PC-3 (cell line): ENCODE measurements around the gene ZMYND11. TPM values are rescaled to one million over a fixed set of nuclear protein-coding genes. Genes with fewer than 3 reads are reported as not detected.

Source experiments
- ATAC-seq: fragments of 200-7000 bp; cut with Tn5 transposase; 2 replicates; pipeline ENCODE4 v1.9.1; 2020; ENCODE audit warnings: mild to moderate bottlenecking, moderate library complexity
- BruUV-seq: library from RNA; stranded (reverse); fragments of 400-500 nt; replicated peaks from 2 replicates; lab custom pipeline; 2021; lab: Mats Ljungman, UMichigan
- CTCF ChIA-PET: fragments of 300-600 bp; sonication (Branson Sonifier 250); formaldehyde crosslinking; loops from one replicate; lab custom pipeline; 2022; ENCODE audit warnings: antibody characterized with exemption; lab: Charles Lee
- POLR2A ChIA-PET: fragments of 300-600 bp; sonication (Branson Sonifier 250); formaldehyde crosslinking; loops from one replicate; lab custom pipeline; 2022; ENCODE audit warnings: antibody characterized with exemption; ENCODE audit not compliant: unreplicated experiment; lab: Charles Lee
- DNase-seq: peaks from one replicate; pipeline ENCODE4 v3.0.0-alpha.2; 2015
- H2AFZ ChIP-seq: fragments of 300-600 bp; sonication (generic); 2 replicates; pipeline ENCODE4 v1.6.0; 2016; ENCODE audit warnings: antibody characterized with exemption, low read length
- H3F3A ChIP-seq: fragments of 300-600 bp; sonication (generic); one replicate; pipeline ENCODE4 v1.6.0; 2017; ENCODE audit warnings: antibody characterized with exemption, low read length, control low read depth, mild to moderate bottlenecking; ENCODE audit not compliant: unreplicated experiment
- H3K27ac ChIP-seq: fragments of 300-600 bp; sonication (generic); 2 replicates; pipeline ENCODE4 v1.5.1; 2016; ENCODE audit warnings: mild to moderate bottlenecking, low read length
- H3K27me3 ChIP-seq: fragments of 300-600 bp; sonication (generic); 2 replicates; pipeline ENCODE4 v1.6.1; 2016; ENCODE audit warnings: low read length, mixed read lengths
- H3K36me3 ChIP-seq: fragments of 300-600 bp; sonication (generic); 2 replicates; pipeline ENCODE4 v1.6.1; 2016; ENCODE audit warnings: low read depth, mixed run types, low read length, mixed read lengths
- H3K4me1 ChIP-seq: fragments of 300-600 bp; sonication (generic); 2 replicates; pipeline ENCODE4 v1.5.1; 2016; ENCODE audit warnings: low read length; ENCODE audit not compliant: insufficient read depth
- H3K4me2 ChIP-seq: fragments of 300-600 bp; sonication (generic); 2 replicates; pipeline ENCODE4 v1.6.0; 2016; ENCODE audit warnings: low read length
- H3K4me3 ChIP-seq: fragments of 300-600 bp; sonication (generic); 2 replicates; pipeline ENCODE4 v1.5.1; 2016; ENCODE audit warnings: mild to moderate bottlenecking, low read length, mixed read lengths
- H3K79me2 ChIP-seq: fragments of 300-600 bp; sonication (generic); 2 replicates; pipeline ENCODE4 v1.6.1; 2017; ENCODE audit warnings: low read length, mixed read lengths
- H3K9ac ChIP-seq: fragments of 300-600 bp; sonication (generic); 2 replicates; pipeline ENCODE4 v1.6.0; 2016; ENCODE audit warnings: mild to moderate bottlenecking, low read length
- H3K9me2 ChIP-seq: fragments of 300-600 bp; sonication (generic); replicated peaks from 2 replicates; pipeline ENCODE4 v1.6.1; 2016; ENCODE audit warnings: mixed run types, low read length, mixed read lengths
- H3K9me3 ChIP-seq: fragments of 300-600 bp; sonication (generic); 2 replicates; pipeline ENCODE4 v1.6.1; 2016; ENCODE audit warnings: low read length, mixed read lengths
- H4K20me1 ChIP-seq: fragments of 300-600 bp; sonication (generic); 2 replicates; pipeline ENCODE4 v1.6.1; 2016; ENCODE audit warnings: low read length, mixed read lengths
- EZH2 ChIP-seq: fragments of 300-600 bp; sonication (generic); IDR thresholded peaks from one replicate; pipeline ENCODE4 v1.6.1; 2017; ENCODE audit warnings: antibody characterized with exemption, mild to moderate bottlenecking, low read length; ENCODE audit not compliant: unreplicated experiment
- EZH2phosphoT487 ChIP-seq: fragments of 300-600 bp; sonication (generic); IDR thresholded peaks from 2 replicates; pipeline ENCODE4 v1.6.1; 2018; ENCODE audit warnings: mild to moderate bottlenecking, antibody characterized with exemption, low read length, borderline replicate concordance
- intact Hi-C: fragments of 100-400 bp; cut with micrococcal nuclease; formaldehyde crosslinking; loops from 2 replicates; pipeline ENCODE4 v1.9.0; 2023
- total RNA-seq: library from RNA; depleted of rRNA; stranded (reverse); fragments of >200 nt; gene quantifications from 2 replicates; pipeline ENCODE4 v1.2.3, GENCODE V29; 2014
- TF ChIP-seq, protein P1 (sequence below): fragments of 300-600 bp; sonication (generic); conservative IDR thresholded peaks from 2 replicates; pipeline ENCODE4 v1.5.1; 2017; ENCODE audit warnings: antibody characterized with exemption, low read depth, mild to moderate bottlenecking, low read length

The ZMYND11 gene
- total RNA-seq, 1 experiment from 2014 or later = 17.1 TPM

DNA sequence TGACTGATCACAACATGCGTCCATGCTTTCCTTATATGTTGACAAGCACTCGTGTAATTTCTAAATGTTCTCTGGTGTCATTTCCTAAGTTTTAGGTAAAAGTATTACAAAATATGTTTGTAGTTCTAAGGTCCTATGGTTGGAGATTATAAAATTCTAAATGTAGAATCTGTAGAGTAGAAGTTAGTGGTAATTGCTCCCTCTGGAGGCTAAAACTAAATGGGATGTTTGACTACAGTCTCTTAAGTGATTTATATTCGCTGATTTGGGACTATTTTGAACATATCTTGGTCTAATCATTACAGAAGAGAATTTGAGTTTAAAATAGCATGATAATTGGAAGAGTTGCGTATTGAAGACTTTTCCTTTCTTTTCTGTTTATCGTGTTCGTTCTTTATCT, 74.1 kb downstream of the ZMYND11 start:
- Histone ChIP-seq H3K27ac (no peak overlapping the region), H3K4me3 (no peak overlapping the region), H3K4me2 (no peak overlapping the region), H3K9me2 (no peaks in the 10 kb centered on the region), H3K36me3 (no peaks in the 10 kb centered on the region), H3K79me2 (no peaks in the 10 kb centered on the region), H3F3A (no peaks in the 10 kb centered on the region), H3K4me1 (no peaks in the 10 kb centered on the region), H4K20me1 (no peaks in the 10 kb centered on the region), H3K9ac (no peak overlapping the region), H2AFZ (no peak overlapping the region), H3K9me3 (no peaks in the 10 kb centered on the region), H3K27me3 (no peaks in the 10 kb centered on the region)
- BruUV-seq = no TSS peak
- intact Hi-C loops = loop anchor here (1.0 kb wide), 1 partner anchor 31 kb away; no protein-coding TSS in a partner anchor
- POLR2A ChIA-PET = no interaction called here
- DNase-seq = peak; percentile 21
- TF ChIP-seq EZH2 = no peak
- no peak for TF ChIP-seq EZH2phosphoT487
- TF ChIP-seq, protein P1, sequence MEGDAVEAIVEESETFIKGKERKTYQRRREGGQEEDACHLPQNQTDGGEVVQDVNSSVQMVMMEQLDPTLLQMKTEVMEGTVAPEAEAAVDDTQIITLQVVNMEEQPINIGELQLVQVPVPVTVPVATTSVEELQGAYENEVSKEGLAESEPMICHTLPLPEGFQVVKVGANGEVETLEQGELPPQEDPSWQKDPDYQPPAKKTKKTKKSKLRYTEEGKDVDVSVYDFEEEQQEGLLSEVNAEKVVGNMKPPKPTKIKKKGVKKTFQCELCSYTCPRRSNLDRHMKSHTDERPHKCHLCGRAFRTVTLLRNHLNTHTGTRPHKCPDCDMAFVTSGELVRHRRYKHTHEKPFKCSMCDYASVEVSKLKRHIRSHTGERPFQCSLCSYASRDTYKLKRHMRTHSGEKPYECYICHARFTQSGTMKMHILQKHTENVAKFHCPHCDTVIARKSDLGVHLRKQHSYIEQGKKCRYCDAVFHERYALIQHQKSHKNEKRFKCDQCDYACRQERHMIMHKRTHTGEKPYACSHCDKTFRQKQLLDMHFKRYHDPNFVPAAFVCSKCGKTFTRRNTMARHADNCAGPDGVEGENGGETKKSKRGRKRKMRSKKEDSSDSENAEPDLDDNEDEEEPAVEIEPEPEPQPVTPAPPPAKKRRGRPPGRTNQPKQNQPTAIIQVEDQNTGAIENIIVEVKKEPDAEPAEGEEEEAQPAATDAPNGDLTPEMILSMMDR = peak; percentile 51
- CTCF ChIA-PET = no interaction called here
- ATAC-seq = peak; percentile 31; the same call in 1 of the 2 replicates

- no peak overlapping the region for H3K4me2 ChIP-seq
- POLR2A ChIA-PET = no interaction called here
- no peaks in the 10 kb centered on the region for H3K27me3 ChIP-seq
- no peaks in the 10 kb centered on the region for H3K79me2 ChIP-seq
- H3F3A ChIP-seq = no peaks in the 10 kb centered on the region
- ATAC-seq (no peak), DNase-seq (no peak)
- H3K27ac ChIP-seq = no peak overlapping the region
- H4K20me1 ChIP-seq = no peaks in the 10 kb centered on the region
- H3K4me3 ChIP-seq = no peak overlapping the region
- no peaks in the 10 kb centered on the region for H3K36me3 ChIP-seq
- H3K9me2 ChIP-seq = no peaks in the 10 kb centered on the region
- H2AFZ ChIP-seq = no peak overlapping the region
- TF ChIP-seq, protein P1 = no peak
- intact Hi-C loops = no loop called here
- CTCF ChIA-PET = no interaction called here
- H3K4me1 ChIP-seq = no peaks in the 10 kb centered on the region
- no peak overlapping the region for H3K9ac ChIP-seq
- H3K9me3 ChIP-seq = no peaks in the 10 kb centered on the region
- no TSS peak for BruUV-seq
These were observed 75.0 kb downstream of the ZMYND11 start for GRCh38 chr10:210297-210696.

- intact Hi-C loops = no loop called here
- ChIA-PET CTCF (no interaction called here), POLR2A (no interaction called here)
- H2AFZ ChIP-seq = no peak overlapping the region
- H3K79me2 ChIP-seq = no peaks in the 10 kb centered on the region
- DNase-seq (no peak), ATAC-seq (no peak)
- H3K9me2 ChIP-seq = no peaks in the 10 kb centered on the region
- BruUV-seq = no TSS peak
- no peaks in the 10 kb centered on the region for H4K20me1 ChIP-seq
- no peaks in the 10 kb centered on the region for H3K27me3 ChIP-seq
- no peak overlapping the region for H3K4me3 ChIP-seq
- no peaks in the 10 kb centered on the region for H3K4me1 ChIP-seq
- H3K9me3 ChIP-seq = no peaks in the 10 kb centered on the region
- no peaks in the 10 kb centered on the region for H3F3A ChIP-seq
- no peak overlapping the region for H3K4me2 ChIP-seq
- H3K9ac ChIP-seq = no peak overlapping the region
- H3K36me3 ChIP-seq = no peaks in the 10 kb centered on the region
- TF ChIP-seq EZH2phosphoT487 = no peak
- TF ChIP-seq EZH2 = no peak
- TF ChIP-seq, protein P1 = no peak
- no peak overlapping the region for H3K27ac ChIP-seq
These were observed 80.2 kb downstream of the ZMYND11 start for GRCh38 chr10:215444-215843.
